WTC11 (cell line): ENCODE results near the gene PCDHGA6.

Source experiments
- ATF3 ChIP-seq: sonication (generic); formaldehyde crosslinking; conservative IDR thresholded peaks from 2 replicates; pipeline ENCODE4 v1.8.1; 2022; ENCODE audit warnings: mild to moderate bottlenecking, missing genetic modification reagents
- CTCF ChIP-seq: fragments of 200-600 bp; IDR thresholded peaks from 2 replicates; pipeline ENCODE4 v1.8.0; 2022; ENCODE audit warnings: antibody characterized with exemption
- IRF2 ChIP-seq: sonication (generic); formaldehyde crosslinking; IDR thresholded peaks from 2 replicates; pipeline ENCODE4 v1.8.0; 2022; ENCODE audit warnings: low read depth, missing genetic modification reagents, borderline replicate concordance
- MAX ChIP-seq: sonication (generic); formaldehyde crosslinking; IDR thresholded peaks from 2 replicates; pipeline ENCODE4 v1.8.0; 2022; ENCODE audit warnings: mild to moderate bottlenecking, missing genetic modification reagents
- PREB ChIP-seq: sonication (generic); formaldehyde crosslinking; IDR thresholded peaks from 2 replicates; pipeline ENCODE4 v1.8.1; 2022; ENCODE audit warnings: mild to moderate bottlenecking, missing genetic modification reagents, moderate library complexity, borderline replicate concordance
- USF2 ChIP-seq: sonication (generic); formaldehyde crosslinking; IDR thresholded peaks from 2 replicates; pipeline ENCODE4 v1.8.1; 2023; ENCODE audit warnings: mild to moderate bottlenecking, missing genetic modification reagents, moderate library complexity
- ZBTB21 ChIP-seq: sonication (generic); formaldehyde crosslinking; IDR thresholded peaks from 2 replicates; pipeline ENCODE4 v1.8.1; 2023; ENCODE audit warnings: mild to moderate bottlenecking, missing genetic modification reagents, borderline replicate concordance
- ZNF416 ChIP-seq: fragments of 250-450 bp; sonication (Bioruptor Pico); IDR thresholded peaks from 2 replicates; pipeline ENCODE4 v1.9.0; 2021; ENCODE audit warnings: mild to moderate bottlenecking, inconsistent platforms
- ZNF512 ChIP-seq: sonication (generic); formaldehyde crosslinking; IDR thresholded peaks from 2 replicates; pipeline ENCODE4 v1.8.1; 2022; ENCODE audit warnings: missing genetic modification reagents, borderline replicate concordance

GRCh38 chr5:141349917-141350619 is 23.6 kb upstream of the PCDHGA6 start, which contains the start of gene PCDHGB1:
- TF ChIP-seq PREB (CRISPR knock-in tag): no peak
- TF ChIP-seq ZNF416 (CRISPR knock-in tag): no peak
- TF ChIP-seq USF2 (CRISPR knock-in tag): no peak
- peak; percentile 50 for TF ChIP-seq CTCF
- no peak for TF ChIP-seq ZNF512
- no peak for TF ChIP-seq ATF3 (CRISPR knock-in tag)
- no peak for TF ChIP-seq MAX (CRISPR knock-in tag)
- TF ChIP-seq IRF2 (CRISPR knock-in tag): no peak
- no peak for TF ChIP-seq ZBTB21 (CRISPR knock-in tag)
